ENCODE data around the gene MAGT1.

Gene MAGT1

DNA sequence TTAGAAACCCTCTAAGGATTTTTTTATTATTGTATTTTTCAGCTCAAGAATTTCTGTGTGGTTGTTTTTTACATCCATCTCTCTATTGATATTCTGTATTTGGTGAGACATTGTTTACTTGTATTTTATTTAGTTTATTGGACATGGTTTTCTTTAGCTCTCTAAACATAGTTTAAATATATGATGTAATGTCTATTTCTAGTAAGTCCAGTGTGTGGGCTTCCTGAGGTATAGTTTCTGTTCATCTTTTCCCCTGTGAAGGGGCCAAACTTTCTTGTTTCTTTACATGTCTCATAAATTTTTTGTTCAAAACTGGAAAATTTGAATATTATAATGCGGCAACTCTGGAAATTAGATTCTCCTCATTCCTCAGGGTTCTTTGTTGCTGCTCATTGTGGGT lies 81.0 kb downstream of the MAGT1 start:
- Mint-ChIP-seq H3K9me3 (peaks cover 15% of the 10 kb centered on the region), H3K27me3 (ENCODE audit: low read depth) (no peaks in the 10 kb centered on the region), H3K4me1 (no peaks in the 10 kb centered on the region), H3K4me3 (no peak overlapping the region), H3K36me3 (ENCODE audit: low read depth) (no peaks in the 10 kb centered on the region), H3K27ac (no peak overlapping the region)
- TF ChIP-seq CTCF (IDR thresholded peaks at IDR 0.05; ENCODE audit: unreplicated experiment in 3 of 3), result no peak

- Mint-ChIP-seq H3K9me3 (peaks cover 12% of the 10 kb centered on the region), H3K4me1 (no peaks in the 10 kb centered on the region), H3K36me3 (ENCODE audit: low read depth) (no peaks in the 10 kb centered on the region), H3K4me3 (no peak overlapping the region), H3K27me3 (ENCODE audit: low read depth) (peaks cover 3% of the 10 kb centered on the region), H3K27ac (no peak overlapping the region)
- TF ChIP-seq CTCF (IDR thresholded peaks at IDR 0.05; ENCODE audit: unreplicated experiment in 3 of 3), result no peak
Measured at GRCh38 chrX:77802201-77802600, 93.0 kb downstream of the MAGT1 start.

- no peaks in the 10 kb centered on the region for H3K4me1 Mint-ChIP-seq
- no peaks in the 10 kb centered on the region for H3K36me3 Mint-ChIP-seq (ENCODE audit: low read depth)
- no peaks in the 10 kb centered on the region for H3K27me3 Mint-ChIP-seq (ENCODE audit: low read depth)
- H3K9me3 Mint-ChIP-seq, result peaks cover 11% of the 10 kb centered on the region
- no peak for TF ChIP-seq CTCF (IDR thresholded peaks at IDR 0.05; ENCODE audit: unreplicated experiment in 3 of 3)
- H3K4me3 Mint-ChIP-seq, result no peak overlapping the region
- H3K27ac Mint-ChIP-seq, result no peak overlapping the region
Measured at GRCh38 chrX:77795124-77795523, 100.1 kb downstream of the MAGT1 start.

GRCh38 chrX:77793946-77794345 lies 101.3 kb downstream of the MAGT1 start:
- Mint-ChIP-seq H3K27me3 (ENCODE audit: low read depth) (no peaks in the 10 kb centered on the region), H3K36me3 (ENCODE audit: low read depth) (no peaks in the 10 kb centered on the region), H3K4me1 (no peaks in the 10 kb centered on the region), H3K9me3 (peaks cover 11% of the 10 kb centered on the region), H3K27ac (no peak overlapping the region), H3K4me3 (no peak overlapping the region)
- TF ChIP-seq CTCF (IDR thresholded peaks at IDR 0.05; ENCODE audit: unreplicated experiment in 3 of 3), result no peak

DNA sequence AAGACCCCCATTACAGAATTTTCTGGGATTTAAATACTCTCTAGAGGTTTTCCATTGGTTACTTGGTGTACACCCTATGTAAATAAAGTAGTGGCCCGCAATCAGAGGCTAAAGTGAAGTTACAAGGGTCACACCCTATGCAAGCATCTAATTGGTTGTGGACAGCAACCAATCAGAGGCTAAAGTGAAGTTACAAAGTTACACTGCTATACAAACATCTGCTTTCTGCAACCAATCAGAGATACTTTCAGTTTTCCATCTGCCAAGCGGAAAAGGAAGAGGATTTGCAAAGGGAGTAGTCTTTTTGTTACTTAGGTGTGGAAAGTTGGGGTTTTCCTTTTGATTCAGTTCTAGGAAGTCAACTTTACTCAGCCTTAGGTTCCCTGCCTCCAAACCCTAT lies 107.2 kb downstream of the MAGT1 start:
- TF ChIP-seq CTCF (IDR thresholded peaks at IDR 0.05; ENCODE audit: unreplicated experiment in 3 of 3), result no peak
- Mint-ChIP-seq H3K27me3 (ENCODE audit: low read depth) (no peaks in the 10 kb centered on the region), H3K36me3 (ENCODE audit: low read depth) (peaks cover 3% of the 10 kb centered on the region), H3K4me3 (no peak overlapping the region), H3K4me1 (peaks cover 14% of the 10 kb centered on the region), H3K27ac (no peak overlapping the region), H3K9me3 (peaks cover 9% of the 10 kb centered on the region)

DNA sequence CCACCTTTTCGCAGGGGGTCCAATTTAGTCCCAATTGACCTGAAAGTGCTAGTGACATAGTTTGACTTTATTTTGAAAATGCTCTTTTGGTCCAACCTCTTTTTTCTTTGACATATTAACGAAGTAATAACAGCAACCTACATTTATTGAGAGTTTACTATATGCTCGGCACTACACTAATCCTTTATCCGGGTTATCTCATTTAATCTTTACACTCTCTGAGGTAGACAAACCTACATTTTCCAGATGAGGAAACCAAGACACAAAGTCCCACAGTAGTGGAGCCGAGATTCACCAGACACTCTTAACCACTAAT lies 108.9 kb downstream of the MAGT1 start:
- H3K27me3 Mint-ChIP-seq (ENCODE audit: low read depth), result no peaks in the 10 kb centered on the region
- peak overlapping the region; percentile 100 for H3K27ac Mint-ChIP-seq
- H3K4me3 Mint-ChIP-seq, result peak overlapping the region; percentile 99 to 100 (median 99)
- H3K4me1 Mint-ChIP-seq, result peaks cover 14% of the 10 kb centered on the region
- H3K36me3 Mint-ChIP-seq (ENCODE audit: low read depth), result peaks cover 7% of the 10 kb centered on the region
- no peak for TF ChIP-seq CTCF (IDR thresholded peaks at IDR 0.05; ENCODE audit: unreplicated experiment in 3 of 3)
- H3K9me3 Mint-ChIP-seq, result peaks cover 5% of the 10 kb centered on the region

Measured in nephron (organoid).